ENCODE data around the gene TEC. TPM values are rescaled to one million over a fixed set of nuclear protein-coding genes. Genes with fewer than 3 reads are reported as not detected.
A peak's percentile ranks its signal among the peaks of the same experiment; 100 is the strongest.
"Not testable (repeated sequence)": the region's sequence is repeated elsewhere in the genome, so short reads cannot be mapped to it uniquely, and the experiment has no call there.

TEC gene
- total RNA-seq, 1 experiment from 2014 or later, result 0.23 TPM

DNA sequence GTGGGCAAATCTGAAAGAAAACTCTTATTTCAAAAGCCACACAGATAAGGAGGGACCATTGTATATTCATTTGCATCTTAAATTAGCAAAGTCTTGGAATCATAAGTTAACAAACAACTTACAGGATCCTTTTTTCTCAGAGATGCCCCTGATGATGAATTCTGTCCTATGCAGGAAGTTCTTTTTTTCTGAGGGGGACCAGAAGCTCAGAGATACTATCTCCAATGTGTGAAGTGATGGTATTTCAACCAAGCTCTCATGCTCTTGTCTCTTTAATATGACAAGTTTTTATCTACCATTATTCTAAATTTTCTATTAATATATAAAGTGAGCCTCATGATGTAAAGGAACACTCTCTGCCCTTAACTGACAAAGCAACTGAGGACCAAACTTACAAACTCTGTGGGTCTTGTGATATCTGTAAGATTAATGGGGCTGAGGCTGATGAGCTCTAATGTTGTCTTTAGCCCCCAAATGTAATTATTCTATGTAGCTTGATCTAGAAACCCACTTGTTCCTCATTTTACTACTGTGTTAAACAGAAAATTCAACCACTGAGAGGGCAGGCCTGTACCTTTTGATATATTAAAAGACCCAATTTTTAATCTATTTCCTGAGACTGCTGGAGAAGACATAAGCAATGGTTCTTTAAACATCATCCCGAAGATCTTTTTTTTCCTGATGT lies 27.0 kb downstream of the TEC start:
- no peak for DNase-seq (ENCODE audit: low read depth)

GRCh38 chr4:48241731-48242130 lies 27.9 kb downstream of the TEC start:
- DNase-seq (ENCODE audit: low read depth), result no peak

DNA sequence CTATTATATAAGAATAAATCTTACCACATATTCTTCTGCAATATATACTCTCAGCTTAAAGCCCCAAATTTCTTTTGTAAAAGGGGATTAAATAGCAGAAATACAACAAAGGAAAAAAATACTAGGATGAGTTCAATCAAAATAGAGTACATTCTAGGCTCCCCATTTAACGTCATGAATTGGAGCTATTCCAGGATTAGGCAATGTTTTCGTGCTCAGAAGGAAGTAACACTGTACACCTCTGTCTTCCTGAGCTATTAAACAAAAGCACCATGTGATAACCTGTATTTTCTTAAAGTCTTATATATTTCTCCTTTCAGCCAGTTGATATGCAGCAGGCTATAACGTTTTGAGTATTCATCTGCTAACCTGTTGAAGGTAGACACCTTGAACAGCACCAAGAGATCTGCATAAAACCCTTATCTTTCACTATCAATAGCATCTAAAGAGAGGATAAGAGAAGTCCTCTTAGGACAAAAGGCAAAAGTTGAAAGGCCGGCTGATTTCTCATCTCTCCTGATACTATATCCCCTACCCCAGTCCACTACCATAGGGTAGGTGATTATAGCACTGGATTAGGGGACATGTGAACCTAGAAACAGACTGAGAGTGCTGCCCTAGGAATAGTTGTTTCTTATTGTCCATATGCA lies 31.5 kb downstream of the TEC start:
- no peak for DNase-seq (ENCODE audit: low read depth)

- DNase-seq (ENCODE audit: low read depth), result no peak
These were observed 34.6 kb downstream of the TEC start for GRCh38 chr4:48235050-48235449.

GRCh38 chr4:48234575-48234974 lies 35.1 kb downstream of the TEC start:
- no peak for DNase-seq (ENCODE audit: low read depth)

GRCh38 chr4:48228949-48229348 lies 40.7 kb downstream of the TEC start:
- no peak for DNase-seq (ENCODE audit: low read depth)

GRCh38 chr4:48227662-48228061 lies 42.0 kb downstream of the TEC start:
- DNase-seq (ENCODE audit: low read depth), result no peak

DNA sequence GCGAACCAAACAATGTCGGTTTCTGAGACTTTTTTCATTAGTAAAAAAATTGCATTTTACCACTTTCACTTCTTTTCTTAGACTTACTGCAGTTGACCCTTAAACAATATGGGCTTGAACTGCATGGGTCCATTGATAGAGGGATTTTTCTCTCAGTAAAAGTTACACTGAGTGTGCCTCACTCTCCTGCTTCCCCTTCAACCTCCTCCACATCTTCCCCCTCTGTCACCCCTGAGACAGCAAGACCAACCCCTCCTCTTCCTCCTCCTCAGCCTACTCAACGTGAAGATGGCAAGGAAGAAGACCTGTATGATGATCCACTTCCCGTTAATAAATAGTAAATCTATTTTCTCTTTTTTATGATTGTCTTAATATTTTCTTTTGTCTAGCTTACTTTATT lies 43.4 kb downstream of the TEC start:
- DNase-seq (ENCODE audit: low read depth), result no peak

- no peak for DNase-seq (ENCODE audit: low read depth)
These were observed 44.1 kb downstream of the TEC start for GRCh38 chr4:48225368-48226141.

DNA sequence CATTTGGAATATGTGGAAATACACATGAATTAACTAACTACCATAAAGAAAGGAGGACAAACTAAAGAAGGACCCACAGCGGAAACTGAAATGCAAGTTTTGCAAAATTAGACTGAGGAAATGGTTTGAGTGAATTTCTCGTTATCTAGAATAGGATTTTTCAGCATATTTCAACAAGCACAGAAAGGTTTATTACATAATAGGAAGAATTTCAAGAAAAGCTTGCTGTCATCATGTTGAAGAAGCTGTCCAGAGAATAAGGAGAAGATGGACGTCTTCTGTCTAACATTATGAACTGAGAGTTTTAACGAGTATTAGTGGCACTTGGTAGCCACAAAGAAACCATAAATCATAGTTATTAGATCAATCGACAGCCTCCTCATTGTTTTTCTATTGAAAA lies 45.0 kb downstream of the TEC start:
- DNase-seq (ENCODE audit: low read depth), result no peak

DNA sequence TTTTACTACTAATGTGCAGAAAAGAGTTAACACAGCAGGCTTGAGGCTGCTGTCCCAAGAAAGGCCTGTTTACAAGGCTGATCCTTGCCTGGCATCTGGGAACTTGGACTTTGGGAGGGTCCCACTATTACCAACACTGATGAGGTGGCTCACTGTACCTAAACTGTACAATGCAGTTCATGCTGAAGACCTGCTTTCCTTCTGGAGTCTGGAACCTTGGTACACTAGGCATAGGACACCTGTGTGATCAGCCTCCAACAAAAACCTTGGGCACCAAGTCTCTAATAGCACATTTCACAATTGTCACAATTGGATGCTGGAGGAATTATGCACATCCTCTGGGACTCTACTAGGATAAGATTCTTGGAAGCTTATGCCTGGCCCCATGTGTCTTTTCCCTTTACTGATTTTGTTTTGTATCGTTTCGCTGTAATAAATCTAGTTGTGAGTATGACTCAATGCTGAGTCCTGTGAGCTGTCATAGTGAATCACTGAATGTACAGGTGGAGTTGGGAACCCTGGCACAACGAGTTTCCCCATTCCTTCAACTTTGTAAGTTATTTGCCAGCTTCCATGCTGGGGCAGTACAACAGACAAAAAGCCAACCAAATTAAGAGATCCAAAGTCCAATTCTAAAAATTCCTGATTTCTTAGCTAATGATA lies 45.9 kb downstream of the TEC start:
- peak; percentile 15 for DNase-seq (ENCODE audit: low read depth)

DNA sequence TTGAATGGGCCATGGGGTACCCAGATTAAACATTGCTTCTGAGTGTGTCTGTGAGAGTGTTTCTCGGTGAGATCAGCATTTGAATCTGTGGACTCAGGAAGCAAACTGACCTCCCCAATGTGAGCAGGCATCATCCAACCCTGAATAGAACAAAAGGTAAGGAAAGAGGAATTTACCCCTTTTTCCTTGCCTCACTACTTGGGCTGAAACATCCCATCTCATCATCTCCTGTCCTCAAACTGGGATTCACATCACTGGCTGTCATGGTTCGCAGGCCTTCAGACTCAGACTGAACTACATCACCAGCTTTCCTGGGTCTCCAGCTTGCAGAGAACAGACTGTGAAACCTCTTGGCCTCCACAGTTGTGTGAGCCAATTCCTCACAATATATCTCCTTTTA lies 47.1 kb downstream of the TEC start:
- DNase-seq (ENCODE audit: low read depth), result no peak

GRCh38 chr4:48219430-48219829 lies 50.2 kb downstream of the TEC start:
- DNase-seq (ENCODE audit: low read depth), result not testable (repeated sequence)

DNA sequence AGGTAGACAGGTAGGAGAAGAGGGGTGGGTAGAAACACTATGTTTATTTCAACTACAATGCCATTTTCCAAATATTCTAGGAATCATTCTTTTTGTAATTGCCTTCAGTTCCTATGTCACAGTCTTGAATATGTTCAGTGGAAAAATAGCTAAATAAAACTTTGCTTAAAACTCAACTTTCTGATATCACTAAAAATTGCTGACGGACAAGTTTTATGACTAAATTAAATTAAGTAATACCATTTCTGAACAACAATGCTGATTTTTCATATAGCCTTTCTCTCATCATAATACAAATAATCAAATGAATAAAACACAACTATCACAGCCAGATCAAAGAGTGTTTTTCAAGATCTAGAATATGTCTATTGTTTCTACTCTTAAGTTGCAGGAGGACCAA lies 53.1 kb downstream of the TEC start:
- no peak for DNase-seq (ENCODE audit: low read depth)

- DNase-seq (ENCODE audit: low read depth), result no peak
These were observed 53.7 kb downstream of the TEC start for GRCh38 chr4:48215977-48216376.

DNA sequence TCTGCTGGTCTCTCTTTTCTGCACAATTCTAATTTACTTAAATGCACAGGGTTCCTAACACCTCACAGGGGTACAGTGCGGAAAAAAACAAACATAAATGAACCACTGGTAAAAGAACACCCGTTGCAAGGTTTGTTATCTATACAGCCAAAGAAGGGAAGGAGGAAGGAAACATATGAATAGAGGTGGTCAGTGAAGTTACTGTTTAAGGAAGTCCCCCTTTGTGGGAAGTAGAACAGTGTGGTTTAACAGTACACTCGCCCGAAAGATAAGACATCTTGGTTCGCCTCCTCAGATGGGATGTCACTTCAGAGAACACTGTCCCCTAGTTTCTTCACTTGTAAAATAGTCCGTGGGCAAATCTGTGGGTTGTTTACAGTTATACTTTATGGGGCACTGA lies 57.5 kb downstream of the TEC start:
- DNase-seq (ENCODE audit: low read depth), result no peak

GRCh38 chr4:48210966-48211328 lies 58.7 kb downstream of the TEC start:
- no peak for DNase-seq (ENCODE audit: low read depth)

DNA sequence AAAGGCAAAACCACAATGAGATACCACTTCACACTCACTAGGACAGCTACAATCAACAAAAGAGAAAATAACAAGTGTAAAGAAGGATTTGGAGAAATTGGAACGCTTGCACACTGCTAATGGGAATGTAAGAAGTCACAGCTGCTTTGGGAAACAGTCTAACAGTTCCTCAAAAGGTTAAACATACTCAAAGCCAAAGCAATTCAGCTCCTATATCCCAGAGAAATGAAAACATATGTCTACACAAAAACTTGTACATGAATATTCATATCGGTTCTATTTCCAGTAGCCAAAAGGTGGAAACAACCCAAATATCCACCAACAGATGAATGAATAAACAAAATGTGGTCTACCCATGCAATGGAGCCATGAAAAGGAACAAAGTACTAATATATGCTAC lies 64.0 kb downstream of the TEC start:
- DNase-seq (ENCODE audit: low read depth), result no peak

DNA sequence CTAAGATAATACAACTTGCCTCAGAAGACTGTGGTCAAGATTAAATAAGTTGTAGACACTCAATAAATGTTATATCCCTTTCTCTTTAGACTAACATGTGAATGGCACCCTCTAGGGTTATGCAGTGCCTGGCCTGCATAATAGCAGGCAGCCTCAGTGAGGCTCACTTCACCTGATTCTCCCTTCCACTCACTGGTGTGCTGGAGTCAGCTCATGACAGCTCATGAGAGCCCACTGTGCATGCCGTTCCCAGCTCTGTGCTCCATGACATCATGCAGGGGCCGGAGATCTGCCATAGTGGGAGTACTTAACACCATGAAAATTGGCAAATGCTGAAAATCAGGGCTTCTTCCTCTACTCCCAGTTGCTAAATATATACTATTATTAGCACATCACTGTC lies 64.5 kb downstream of the TEC start:
- no peak for DNase-seq (ENCODE audit: low read depth)

DNA sequence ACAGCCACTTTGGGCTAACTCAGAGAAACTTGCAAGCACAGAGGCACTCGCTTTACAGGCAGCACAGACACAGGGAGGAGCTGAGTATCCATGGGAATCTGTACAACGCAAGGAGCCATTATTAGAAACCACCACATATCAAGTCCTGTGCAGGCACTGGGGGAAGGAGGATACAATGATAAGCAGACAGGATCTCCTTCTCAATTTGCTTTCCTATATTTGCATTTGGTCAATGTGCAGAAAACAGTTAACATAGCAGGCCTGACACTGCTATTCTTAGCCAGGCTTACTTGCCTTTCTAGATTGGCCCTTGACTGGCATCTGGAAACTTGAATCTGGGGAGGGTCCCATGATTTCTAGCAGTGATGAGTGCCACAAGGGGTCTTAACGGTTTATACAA lies 65.8 kb downstream of the TEC start:
- DNase-seq (ENCODE audit: low read depth), result no peak

DNA sequence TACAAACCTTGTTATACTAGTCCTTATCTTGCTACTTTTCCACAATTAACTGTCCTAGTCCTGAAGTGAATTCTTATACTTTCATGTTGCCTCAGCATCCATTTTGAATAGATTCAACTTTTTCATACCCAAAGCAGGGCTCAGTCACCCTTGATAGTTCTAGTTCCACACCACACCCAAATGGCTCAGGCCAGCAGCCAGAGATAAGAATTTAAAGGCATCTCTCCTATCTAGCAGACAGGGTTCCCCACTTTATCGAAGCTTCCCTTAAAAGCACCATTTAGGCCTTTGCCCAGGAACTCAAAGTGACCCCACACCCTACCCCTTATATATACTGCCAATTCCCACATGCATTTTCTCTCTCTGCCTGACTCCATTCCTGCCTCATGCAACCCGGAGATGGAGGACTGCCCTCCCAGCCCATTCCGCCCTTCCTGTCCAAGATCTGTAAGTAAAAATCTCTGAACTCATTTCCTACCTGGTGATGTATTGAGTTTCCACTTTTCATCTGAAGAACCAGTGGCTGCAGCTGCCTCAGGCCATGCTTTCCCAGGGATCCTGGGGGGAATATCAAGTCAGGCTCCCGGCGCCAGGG lies 71.9 kb downstream of the TEC start:
- DNase-seq (ENCODE audit: low read depth), result no peak

Measured in Daoy (cell line).